22Rv1 (cell line): ENCODE measurements around the gene CCDC81.

Experiments
- CTCF ChIP-seq: fragments of 450-650 bp; IDR thresholded peaks from 2 replicates; pipeline ENCODE4 v1.5.1; 2017; ENCODE audit warnings: mild to moderate bottlenecking
- ZFX ChIP-seq: fragments of 450-650 bp; IDR thresholded peaks from 2 replicates; pipeline ENCODE4 v1.6.1; 2017; ENCODE audit warnings: antibody characterized with exemption, borderline replicate concordance

- TF ChIP-seq CTCF (no peak), ZFX (no peak)
Measured at GRCh38 chr11:86460461-86461385, 86.0 kb downstream of the CCDC81 start.
